Keratinocyte (primary cell): ENCODE measurements around the gene ATXN10. TPM values are rescaled to one million over a fixed set of nuclear protein-coding genes. Genes with fewer than 3 reads are reported as not detected.
"Not testable (repeated sequence)": the region's sequence is repeated elsewhere in the genome, so short reads cannot be mapped to it uniquely, and the experiment has no call there.

Experiments used
- DNase-seq: peaks from one replicate; pipeline ENCODE4 v3.0.0-alpha.2; 2011; ENCODE audit warnings: low read depth, missing footprints, low spot score
- FAIRE-seq: peaks from 2 replicates; lab custom pipeline; 2011; peaks lifted over from hg19 to GRCh38; lab: Jason Lieb, UNC
- H2AFZ ChIP-seq: 2 replicates; pipeline ENCODE4 v1.6.0; 2012; ENCODE audit warnings: low read length, control low read depth, inconsistent platforms; ENCODE audit not compliant: control insufficient read depth
- H3K27ac ChIP-seq: 2 replicates; pipeline ENCODE4 v1.5.1; 2011; ENCODE audit warnings: low read length; ENCODE audit not compliant: control insufficient read depth, insufficient read depth
- H3K27me3 ChIP-seq: 3 replicates; pipeline ENCODE4 v1.6.0; 2011; ENCODE audit warnings: low read length; ENCODE audit not compliant: control insufficient read depth, insufficient read depth; ENCODE audit errors: extremely low read depth
- H3K36me3 ChIP-seq, 2 experiments: 2 replicates in 1 of 2; 3 replicates in 1 of 2; pipeline ENCODE4 v1.5.1; 2011; ENCODE audit warnings: low read length in 2 of 2, mild to moderate bottlenecking in 1 of 2; ENCODE audit not compliant: control insufficient read depth in 2 of 2, insufficient read depth in 2 of 2; ENCODE audit errors: extremely low read depth in 1 of 2
- H3K4me1 ChIP-seq: 3 replicates; pipeline ENCODE4 v1.5.1; 2011; ENCODE audit warnings: low read length; ENCODE audit not compliant: control insufficient read depth, insufficient read depth; ENCODE audit errors: extremely low read depth
- H3K4me2 ChIP-seq: 3 replicates; pipeline ENCODE4 v1.6.0; 2011; ENCODE audit warnings: low read depth, low read length; ENCODE audit not compliant: control insufficient read depth, insufficient read depth; ENCODE audit errors: extremely low read depth
- H3K4me3 ChIP-seq, 3 experiments: fragments of 200-600 bp in 1 of 3; sonication (generic) in 1 of 3; 2 replicates in 2 of 3; 3 replicates in 1 of 3; pipeline ENCODE4 v1.5.1; 2011 to 2016; ENCODE audit warnings: low read length in 3 of 3, mild to moderate bottlenecking in 3 of 3, control low read depth in 2 of 3, inconsistent platforms in 1 of 3, low read depth in 1 of 3, mixed read lengths in 1 of 3, mixed run types in 1 of 3, moderate library complexity in 1 of 3; ENCODE audit not compliant: control insufficient read depth in 2 of 3, insufficient read depth in 2 of 3; ENCODE audit errors: extremely low read depth in 1 of 3
- H3K79me2 ChIP-seq: 2 replicates; pipeline ENCODE4 v1.6.0; 2012; ENCODE audit warnings: low read length; ENCODE audit not compliant: control insufficient read depth, insufficient read depth
- H3K9ac ChIP-seq: 3 replicates; pipeline ENCODE4 v1.6.0; 2011; ENCODE audit warnings: low read length; ENCODE audit not compliant: control insufficient read depth, insufficient read depth; ENCODE audit errors: extremely low read depth
- H3K9me1 ChIP-seq: 3 replicates; pipeline ENCODE4 v1.6.0; 2011; ENCODE audit warnings: low read length; ENCODE audit not compliant: control insufficient read depth, insufficient read depth; ENCODE audit errors: extremely low read depth
- H3K9me3 ChIP-seq: 2 replicates; pipeline ENCODE4 v1.5.1; 2012; ENCODE audit warnings: low read depth, low read length; ENCODE audit not compliant: control insufficient read depth
- H4K20me1 ChIP-seq: 3 replicates; pipeline ENCODE4 v1.6.0; 2011; ENCODE audit warnings: low read length; ENCODE audit not compliant: control insufficient read depth, insufficient read depth; ENCODE audit errors: extremely low read depth
- CTCF ChIP-seq, 3 experiments: IDR thresholded peaks in 1 of 3; conservative IDR thresholded peaks in 1 of 3; optimal IDR thresholded peaks in 1 of 3; 2 replicates in 2 of 3; 3 replicates in 1 of 3; pipeline versions ENCODE3 to v1.5.1; 2011; ENCODE audit warnings: low read length in 3 of 3, mild to moderate bottlenecking in 3 of 3, moderate library complexity in 2 of 3, control low read depth in 1 of 3, inconsistent platforms in 1 of 3; ENCODE audit not compliant: insufficient read depth in 2 of 3; ENCODE audit errors: extremely low read depth in 1 of 3
- EZH2 ChIP-seq: IDR thresholded peaks from one replicate; pipeline ENCODE4 v1.6.1; 2012; ENCODE audit warnings: inconsistent platforms, mild to moderate bottlenecking, low read length, moderate library complexity
- dilution Hi-C: fragments of 300-500 bp; cut with MboI; formaldehyde crosslinking; loops from one replicate; pipeline ENCODE4 v1.7.0; 2020; ENCODE audit warnings: low sequenced_read_pairs; ENCODE audit not compliant: extremely low pct_ligation_motif_present
- polyA minus RNA-seq, 3 experiments: library from RNA; depleted of rRNA, polyadenylated mRNA; stranded (reverse); fragments of >200 nt; gene quantifications; 1 replicate in 1 of 3; 2 replicates in 1 of 3; 3 replicates in 1 of 3; pipeline ENCODE4 v1.2.3, GENCODE V29; 2011
- polyA plus RNA-seq, 5 experiments: library from polyadenylated mRNA; depleted of rRNA in 3 of 5; stranded (reverse) in 3 of 5; stranded (forward) in 1 of 5; unstranded in 1 of 5; fragments of >200 nt; gene quantifications; 1 replicate in 1 of 5; 2 replicates in 3 of 5; 3 replicates in 1 of 5; pipeline versions ENCODE4 v1.2.1 to v1.2.3, GENCODE V29; 2011 to 2012; ENCODE audit warnings: missing spikeins in 2 of 5, low read depth in 1 of 5, low replicate concordance in 1 of 5

Gene ATXN10
- polyA plus RNA-seq = 238 to 276 TPM (median 242 TPM) in 3 replicates
- polyA plus RNA-seq (2011; ENCODE audit: low read depth) = 147 TPM
- polyA plus RNA-seq (2011; cell fraction: cytosol; rRNA removed) = 172 and 329 TPM in 2 replicates
- polyA plus RNA-seq (2011; cell fraction: nucleus; rRNA removed) = 190 and 196 TPM in 2 replicates
- polyA plus RNA-seq (2012; ENCODE audit: low replicate concordance) = 88.1 and 124 TPM in 2 replicates
- polyA minus RNA-seq = 156 to 320 TPM (median 270 TPM) in 3 replicates
- polyA minus RNA-seq (2011; cell fraction: cytosol; rRNA and poly(A)+ RNA removed) = 71.7 TPM
- polyA minus RNA-seq (2011; cell fraction: nucleus; rRNA and poly(A)+ RNA removed) = 59.4 and 126 TPM in 2 replicates

- Histone ChIP-seq H3K4me1 (peaks cover 23% of the 10 kb centered on the region), H3K36me3 (peaks cover 0 to 3% of the 10 kb centered on the region in 2 experiments), H3K9ac (peak within 1 kb of the TSS; percentile 96), H3K27ac (peak within 1 kb of the TSS; percentile 82), H3K79me2 (peaks cover 48% of the 10 kb centered on the region), H3K9me3 (no peaks in the 10 kb centered on the region), H2AFZ (peak within 1 kb of the TSS; percentile 91), H3K4me3 (peak within 1 kb of the TSS; percentile 80 to 96 (median 92)), H3K9me1 (peaks cover 3% of the 10 kb centered on the region), H3K27me3 (no peaks in the 10 kb centered on the region), H4K20me1 (no peaks in the 10 kb centered on the region), H3K4me2 (peak within 1 kb of the TSS; percentile 91)
- TF ChIP-seq CTCF (optimal IDR thresholded peaks at IDR 0.05 in 1 of 3, IDR thresholded peaks at IDR 0.05 in 1 of 3, conservative IDR thresholded peaks at IDR 0.05 in 1 of 3; ENCODE audit: extremely low read depth in 1 of 3, insufficient read depth in 2 of 3, low read length in 3 of 3) (no peak), EZH2 (no peak)
- DNase-seq = no peak
- no peak for FAIRE-seq
- dilution Hi-C loops = no loop called here
Observed at GRCh38 chr22:45671783-45672563, at the start of gene ATXN10. Gene ATXN10 (plus strand): TSS chr22:45671834. CDS start chr22:45672064, 230 bp downstream.

GRCh38 chr22:45621836-45622600, 49.6 kb upstream of the ATXN10 start:
- dilution Hi-C loops = no loop called here
- no peak for FAIRE-seq
- no peak overlapping the region for H3K27ac ChIP-seq
- H4K20me1 ChIP-seq = no peaks in the 10 kb centered on the region
- H3K9ac ChIP-seq = no peak overlapping the region
- TF ChIP-seq EZH2 (no peak), CTCF (optimal IDR thresholded peaks at IDR 0.05 in 1 of 3, IDR thresholded peaks at IDR 0.05 in 1 of 3, conservative IDR thresholded peaks at IDR 0.05 in 1 of 3; ENCODE audit: extremely low read depth in 1 of 3, insufficient read depth in 2 of 3, low read length in 3 of 3) (no peak)
- H2AFZ ChIP-seq = no peak overlapping the region
- peaks cover 28% of the 10 kb centered on the region for H3K4me1 ChIP-seq
- H3K27me3 ChIP-seq = no peaks in the 10 kb centered on the region
- no peaks in the 10 kb centered on the region for H3K9me3 ChIP-seq
- no peaks in the 10 kb centered on the region for H3K9me1 ChIP-seq
- no peak overlapping the region for H3K4me3 ChIP-seq
- H3K36me3 ChIP-seq = no peaks in the 10 kb centered on the region
- DNase-seq = no peak
- no peak overlapping the region for H3K4me2 ChIP-seq
- no peaks in the 10 kb centered on the region for H3K79me2 ChIP-seq

GRCh38 chr22:45623464-45624145, 48.0 kb upstream of the ATXN10 start:
- H3K4me1 ChIP-seq = peaks cover 26% of the 10 kb centered on the region
- H3K9ac ChIP-seq, DNase-seq, H3K9me1 ChIP-seq, H3K79me2 ChIP-seq, FAIRE-seq, H3K9me3 ChIP-seq, H3K27ac ChIP-seq, H3K27me3 ChIP-seq, H3K36me3 ChIP-seq, H3K4me2 ChIP-seq, H3K4me3 ChIP-seq, H4K20me1 ChIP-seq, dilution Hi-C loops, H2AFZ ChIP-seq: not testable (repeated sequence)
